ENCODE results near the gene TRNAU1AP.

GRCh38 chr1:28579401-28579800, 26.5 kb downstream of the TRNAU1AP start:
- TF ChIP-seq SRF (IDR thresholded peaks at IDR 0.05; ENCODE audit: low read depth in 2 of 2, low read length in 2 of 2): no peak
- no peak; the same call in 1 of the 2 replicates for TF ChIP-seq ZNF687 (IDR thresholded peaks at IDR 0.05)
- TF ChIP-seq POLR2A (IDR thresholded peaks at IDR 0.05; ENCODE audit: low read depth, low read length): no peak
- no peak for TF ChIP-seq MAX (IDR thresholded peaks at IDR 0.05; ENCODE audit: low read depth, low read length)
- no peak for TF ChIP-seq ZBED1 (IDR thresholded peaks at IDR 0.05; ENCODE audit: borderline replicate concordance)
- TF ChIP-seq CTCF (IDR thresholded peaks at IDR 0.05 in 2 of 3, conservative IDR thresholded peaks at IDR 0.05 in 1 of 3; ENCODE audit: control insufficient read depth in 2 of 3, extremely low read depth in 1 of 3, insufficient read depth in 1 of 3, low read depth in 3 of 3, low read length in 3 of 3): no peak
- TF ChIP-seq CHD4 (IDR thresholded peaks at IDR 0.05): no peak
- no peak for TF ChIP-seq USF2 (IDR thresholded peaks at IDR 0.05; ENCODE audit: borderline replicate concordance, low read depth, low read length)
- TF ChIP-seq NFYB (IDR thresholded peaks at IDR 0.05; ENCODE audit: insufficient read depth, low read depth, low read length): no peak
- no peak for TF ChIP-seq HDAC6 (IDR thresholded peaks at IDR 0.05; ENCODE audit: unreplicated experiment)
- no peak for TF ChIP-seq RAD21 (IDR thresholded peaks at IDR 0.05; ENCODE audit: insufficient read depth, low read depth, low read length)
- TF ChIP-seq USF1 (IDR thresholded peaks at IDR 0.05; ENCODE audit: borderline replicate concordance, extremely low read length, insufficient read depth, low read depth, low read length): no peak

Measured in GM12878 (cell line).